ENCODE measurements around the gene RIPPLY3.

The RIPPLY3 gene, protein sequence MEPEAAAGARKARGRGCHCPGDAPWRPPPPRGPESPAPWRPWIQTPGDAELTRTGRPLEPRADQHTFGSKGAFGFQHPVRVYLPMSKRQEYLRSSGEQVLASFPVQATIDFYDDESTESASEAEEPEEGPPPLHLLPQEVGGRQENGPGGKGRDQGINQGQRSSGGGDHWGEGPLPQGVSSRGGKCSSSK

DNA sequence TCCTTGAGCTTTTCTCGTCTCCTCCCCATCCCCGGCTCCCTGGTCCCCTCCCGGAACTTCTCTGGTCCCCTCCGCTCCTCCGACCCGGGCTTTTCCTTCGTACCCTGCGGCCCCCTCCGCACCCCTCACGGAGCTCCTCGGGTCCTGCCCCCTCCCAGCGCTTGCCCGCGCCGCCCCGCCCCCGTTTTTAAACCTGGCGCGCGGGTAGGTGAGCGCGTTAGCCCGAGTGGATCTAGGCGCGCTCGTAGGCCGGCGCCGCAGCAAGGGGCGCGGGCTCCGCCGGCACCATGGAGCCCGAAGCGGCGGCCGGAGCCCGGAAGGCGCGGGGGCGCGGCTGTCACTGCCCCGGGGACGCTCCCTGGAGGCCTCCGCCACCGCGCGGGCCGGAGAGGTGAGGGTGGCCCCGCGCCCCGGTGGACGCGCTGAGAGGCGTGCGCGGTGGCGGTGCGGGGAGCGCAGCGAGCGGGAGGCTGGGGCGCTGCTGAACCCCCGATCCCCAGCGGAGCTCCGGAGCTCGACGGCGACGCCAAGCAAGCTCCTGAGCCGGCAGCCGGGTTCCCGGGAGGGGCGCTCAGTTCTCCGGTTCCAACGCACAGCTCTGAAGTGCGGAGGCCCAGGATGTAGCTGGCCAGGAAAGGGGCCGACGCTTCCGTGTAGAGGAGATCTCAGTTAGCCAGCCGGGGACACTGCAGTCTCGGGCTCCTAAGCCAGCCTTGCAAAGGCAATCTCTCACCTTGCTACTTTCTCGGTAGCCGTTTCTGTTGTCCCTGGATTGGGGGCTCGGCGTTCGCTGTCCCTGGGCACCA is at the start of gene RIPPLY3:
TSS of gene RIPPLY3 (plus strand) at position 217 of the 806 bp plus-strand sequence. CDS start at position 288, 71 bp downstream.
- DNase-seq (ENCODE audit: low read depth in 2 of 2) = no peak

DNA sequence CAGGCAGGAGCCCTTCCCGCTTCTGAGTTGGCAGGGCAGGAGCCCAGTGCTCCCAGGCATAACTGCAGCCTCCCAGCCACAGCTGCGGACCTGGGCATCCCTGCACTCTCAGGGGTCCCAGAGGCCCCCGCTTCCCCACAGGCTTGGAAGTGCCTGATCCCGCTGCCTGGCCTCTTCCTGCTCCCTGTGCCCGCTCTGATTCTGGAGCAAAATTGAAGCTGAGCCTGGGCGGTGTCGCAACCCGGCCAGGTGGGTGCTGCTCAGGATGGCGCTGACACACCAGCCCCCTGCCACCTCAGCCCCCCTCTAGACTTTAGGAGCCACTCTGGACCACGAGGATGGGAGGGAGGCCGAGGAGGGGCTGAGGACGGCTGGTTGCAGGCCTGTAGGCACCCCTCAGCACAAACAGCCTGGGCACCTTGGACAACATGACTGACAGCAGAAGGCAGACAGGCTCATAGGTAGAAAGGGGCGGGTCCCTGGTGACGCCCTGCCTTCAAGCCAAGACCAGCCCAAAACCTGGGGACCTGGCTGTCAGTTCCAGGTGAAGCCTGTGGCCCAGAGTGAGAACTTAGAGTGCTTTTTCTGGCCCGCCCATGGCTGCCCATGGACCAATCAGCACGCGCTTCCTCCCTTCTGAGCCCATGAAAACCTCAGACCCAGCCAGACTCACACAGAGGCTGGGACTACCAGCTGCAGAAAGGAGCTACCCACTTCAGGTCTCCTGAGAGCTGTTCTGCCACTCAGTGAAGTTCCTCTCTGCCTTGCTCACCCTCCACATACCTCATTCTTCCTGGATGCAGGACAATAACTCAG is 47.3 kb upstream of the RIPPLY3 start:
- no peak for DNase-seq (ENCODE audit: low read depth in 2 of 2)

DNA sequence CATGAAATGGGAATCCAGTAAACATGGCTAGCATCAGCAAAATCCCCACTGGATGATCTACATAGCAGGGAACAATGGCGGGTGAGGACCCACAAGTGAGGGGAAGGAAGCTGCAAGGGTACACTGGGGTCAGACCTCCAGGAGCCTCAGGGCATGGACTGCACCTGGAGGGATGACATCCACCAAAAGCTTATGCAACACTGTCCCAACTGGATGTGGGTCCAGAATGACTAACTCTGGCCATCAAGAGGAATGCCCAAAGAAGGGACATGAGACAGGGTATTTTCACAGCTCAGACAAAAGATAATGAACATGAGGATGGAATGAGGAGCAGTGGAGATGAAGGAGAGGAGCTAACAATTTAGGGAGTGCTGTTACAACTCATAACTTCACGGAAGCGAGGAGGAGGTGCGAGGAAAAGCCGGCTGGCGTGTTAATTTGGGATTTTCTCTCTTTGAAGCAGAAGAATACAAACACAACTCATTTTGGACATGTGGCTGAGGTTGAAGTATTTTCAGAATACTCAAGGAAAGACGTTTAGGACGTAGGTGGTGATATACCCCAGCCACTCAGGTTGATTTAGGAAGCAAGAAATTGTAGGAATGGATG is 45.7 kb upstream of the RIPPLY3 start:
- DNase-seq (ENCODE audit: low read depth in 2 of 2) = no peak

DNA sequence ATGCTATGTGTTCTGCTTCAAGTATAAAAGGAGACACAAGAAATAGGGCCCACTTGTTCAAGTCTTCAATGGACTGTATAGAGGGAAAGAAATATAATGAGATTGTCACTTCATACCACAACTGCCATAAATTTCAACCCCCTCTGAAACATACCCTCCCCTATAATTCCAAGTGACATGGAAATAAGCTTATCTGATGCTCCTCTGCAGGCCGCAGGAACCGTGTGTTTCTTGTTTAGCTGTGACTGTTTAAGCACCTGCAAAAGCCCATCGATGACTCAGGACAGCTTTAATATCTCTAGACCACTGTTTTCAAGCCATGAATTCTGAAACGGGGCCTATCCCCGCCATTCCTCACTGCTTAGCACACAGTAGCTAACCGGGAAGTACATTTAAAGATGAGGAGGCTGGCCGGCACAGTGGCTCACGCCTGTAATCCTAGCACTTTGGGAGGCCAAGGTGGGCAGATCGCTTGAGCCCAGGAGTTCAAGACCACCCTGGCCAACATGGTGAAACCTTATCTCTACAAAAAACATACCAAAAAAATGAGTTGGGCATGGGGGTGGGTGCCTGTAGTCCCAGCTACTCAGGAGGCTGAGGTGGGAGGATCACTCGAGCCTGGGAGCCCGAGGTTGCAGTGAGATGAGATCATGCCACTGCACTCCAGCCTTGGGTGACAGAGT is 44.3 kb upstream of the RIPPLY3 start:
- DNase-seq (ENCODE audit: low read depth in 2 of 2) = no peak

DNA sequence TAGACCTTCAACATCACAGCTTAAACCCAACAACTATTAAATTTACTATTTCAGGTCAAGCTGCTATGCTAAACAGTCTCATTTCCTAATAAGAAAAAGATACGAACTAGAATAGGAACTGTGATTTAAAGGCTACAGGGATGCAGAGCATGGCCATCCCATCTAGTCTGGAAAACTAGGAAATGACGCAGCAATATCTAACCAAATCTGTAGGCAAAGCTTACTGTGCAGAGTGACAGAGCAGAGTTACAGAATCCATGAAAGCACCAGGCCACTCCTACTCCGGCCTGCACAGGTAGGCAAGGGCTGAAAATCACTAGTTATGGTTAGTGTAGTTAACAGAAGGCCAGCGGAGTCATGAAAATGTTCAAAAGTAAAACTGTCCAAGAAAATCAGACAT is 42.1 kb upstream of the RIPPLY3 start:
- DNase-seq (ENCODE audit: low read depth in 2 of 2) = no peak

DNA sequence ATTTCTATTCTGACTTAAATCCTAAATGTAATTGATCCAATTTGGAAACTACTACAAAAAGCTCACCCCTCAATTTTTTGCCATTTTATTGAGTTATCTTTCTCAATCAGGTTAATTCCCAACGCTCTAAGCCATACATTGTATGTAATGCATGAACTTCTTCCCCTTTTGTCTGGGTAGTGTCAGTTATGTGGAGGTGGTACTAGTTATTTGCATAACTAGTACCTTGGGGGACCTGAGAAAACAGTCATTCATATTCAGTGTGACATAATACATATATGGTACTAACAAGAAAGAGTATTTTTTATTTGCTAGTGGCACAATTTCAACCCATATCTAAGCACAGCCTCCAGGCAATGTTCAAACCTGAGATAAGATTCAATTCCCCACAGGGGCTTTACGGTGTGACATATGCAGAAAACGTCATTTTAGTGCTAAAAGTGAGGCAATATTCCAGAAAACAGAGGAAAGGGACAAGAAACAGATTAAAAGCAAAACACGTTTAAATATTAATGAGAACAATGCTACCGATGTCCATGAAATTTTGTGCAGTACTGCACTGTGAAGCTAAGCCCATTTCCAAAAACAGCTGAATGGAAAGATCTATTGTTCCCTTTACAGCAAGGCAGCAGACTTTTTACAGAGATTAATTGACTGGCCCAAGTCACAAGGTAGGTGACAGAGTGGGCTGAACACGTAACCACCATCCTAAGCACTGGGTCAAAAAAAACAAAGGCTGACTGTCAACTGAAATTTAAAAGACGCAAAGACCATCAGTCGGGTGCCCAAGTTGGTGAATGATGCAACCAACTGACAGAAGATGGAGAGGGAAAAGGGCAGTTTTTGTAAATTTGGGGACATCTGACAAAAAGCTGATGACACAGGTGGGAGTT is 41.4 kb upstream of the RIPPLY3 start:
- no peak for DNase-seq (ENCODE audit: low read depth in 2 of 2)

DNA sequence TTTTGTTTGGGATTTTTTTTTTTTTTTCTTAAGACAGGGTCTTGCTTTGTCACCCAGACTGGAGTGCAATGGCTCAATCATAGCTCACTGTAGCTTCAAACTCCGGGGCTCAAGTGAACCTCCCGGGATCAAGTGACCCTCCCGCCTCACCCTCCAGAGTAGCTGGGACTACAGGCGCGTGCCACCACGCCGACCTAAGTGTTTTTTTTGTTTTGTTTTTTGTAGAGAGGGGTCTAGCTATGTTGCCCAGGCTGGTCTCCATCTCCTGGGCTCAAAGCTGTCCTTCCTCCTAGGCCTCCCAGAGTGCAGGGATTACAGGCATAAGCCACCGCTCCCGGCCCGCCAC is 40.8 kb upstream of the RIPPLY3 start:
- DNase-seq (ENCODE audit: low read depth in 2 of 2) = no peak

DNA sequence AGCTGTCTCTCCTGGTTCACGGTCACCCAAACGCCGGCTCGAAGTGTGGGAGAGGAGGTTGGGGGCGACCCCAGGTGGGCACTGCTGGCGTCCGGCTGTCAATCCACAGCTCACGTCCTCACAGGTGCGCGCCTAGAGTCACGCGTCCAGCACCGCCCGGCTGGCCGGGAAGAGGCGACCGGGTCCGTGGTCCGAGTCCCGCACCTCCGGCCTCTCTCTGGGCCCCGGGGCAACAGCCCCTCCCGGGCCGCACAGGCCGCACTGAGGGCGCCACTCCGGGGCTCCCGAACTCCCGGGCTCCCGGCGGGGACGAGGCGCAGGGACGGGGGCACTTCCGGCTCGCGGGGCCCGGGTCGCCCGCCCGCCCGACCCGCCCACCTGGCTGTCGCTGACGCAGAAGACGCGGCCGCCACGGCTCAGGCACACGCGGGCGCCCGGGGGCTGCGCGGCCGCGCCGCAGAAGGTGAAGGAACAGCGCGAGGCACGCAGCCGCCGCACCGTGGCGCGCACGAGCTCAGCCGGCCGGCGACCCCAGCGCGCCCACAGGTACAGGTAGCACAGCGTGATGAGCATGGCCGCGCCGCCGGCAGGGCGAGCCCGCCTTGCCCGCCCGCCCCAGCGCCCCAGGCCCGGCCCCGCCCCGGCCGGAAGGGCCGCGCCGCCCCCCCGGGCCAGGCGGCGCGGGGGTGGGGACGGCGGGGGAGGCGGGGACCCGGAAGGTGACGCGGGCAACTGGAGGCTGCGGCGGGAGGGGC is 40.3 kb upstream of the RIPPLY3 start, which contains the start of gene HLCS:
TSS of gene HLCS (minus strand) at position 604 of the 755 bp plus-strand sequence. CDS start at position 573, 31 bp downstream.
- peak; percentile 43 to 52 for DNase-seq (ENCODE audit: low read depth in 2 of 2)

DNA sequence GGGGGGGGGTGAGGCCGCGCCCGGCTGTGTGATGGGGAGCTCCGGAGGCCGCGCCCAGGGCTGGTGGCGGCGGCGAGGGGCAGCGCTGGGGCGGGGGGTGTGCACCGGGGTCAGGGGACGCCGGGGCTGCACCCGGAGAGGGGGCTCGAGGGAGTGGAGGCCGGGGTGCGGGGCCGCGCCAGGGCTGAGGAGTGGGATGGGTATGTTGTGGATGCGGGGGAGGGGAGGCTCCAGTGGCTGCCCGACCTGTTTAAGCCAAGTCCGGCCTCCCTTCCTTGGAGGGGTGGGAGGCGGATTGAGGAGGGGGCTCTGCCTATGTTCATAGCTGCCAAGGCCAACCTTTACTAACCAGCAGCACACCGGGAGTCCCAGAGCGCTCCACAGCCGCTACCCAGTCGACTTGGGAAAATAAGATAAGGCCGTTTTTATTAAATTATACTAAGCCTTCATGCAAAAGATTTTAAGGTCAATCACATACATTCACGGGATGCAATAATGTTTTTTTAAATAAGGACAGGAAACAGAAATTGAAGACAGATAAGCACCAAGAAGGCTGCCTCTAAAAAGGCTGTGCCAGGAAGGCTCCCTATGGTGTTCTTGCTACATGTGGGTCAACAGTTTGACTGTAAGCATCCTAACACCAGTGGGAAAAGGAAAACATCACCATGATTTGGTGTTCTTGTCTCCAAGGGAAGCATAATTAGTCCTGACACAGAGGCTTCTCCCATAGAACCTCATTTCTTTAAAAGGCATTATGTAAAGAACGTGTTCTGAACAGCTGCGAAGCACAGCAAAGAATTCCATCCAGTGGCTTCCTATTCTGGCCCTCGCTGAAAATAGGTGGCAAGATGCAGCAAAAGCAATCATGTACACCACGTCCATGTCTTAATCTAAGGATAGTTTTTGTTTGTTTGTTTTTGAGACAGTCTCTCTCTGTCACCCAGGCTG is 39.4 kb upstream of the RIPPLY3 start:
- DNase-seq (ENCODE audit: low read depth in 2 of 2) = peak in 1 of 2 donors; percentile 1

DNA sequence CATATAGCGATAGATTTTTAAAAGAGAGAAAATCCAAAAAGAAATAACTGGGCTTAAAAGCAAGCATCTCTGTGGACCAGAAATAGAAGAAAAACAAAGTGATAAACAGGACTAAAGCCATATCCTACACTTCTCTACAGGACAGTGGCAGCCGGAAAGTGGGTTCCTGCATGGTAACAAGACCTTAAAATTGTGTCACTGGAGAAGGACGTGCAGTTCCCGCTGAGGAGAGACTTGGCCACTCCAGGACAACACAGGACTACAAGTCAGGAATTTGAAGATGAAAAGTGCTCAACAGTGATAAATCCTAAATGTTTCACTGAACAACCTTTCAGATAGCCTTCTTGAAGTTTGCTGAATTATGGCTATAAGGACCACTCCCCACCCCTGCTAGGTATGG is 38.1 kb upstream of the RIPPLY3 start:
- DNase-seq (ENCODE audit: low read depth in 2 of 2) = no peak

DNA sequence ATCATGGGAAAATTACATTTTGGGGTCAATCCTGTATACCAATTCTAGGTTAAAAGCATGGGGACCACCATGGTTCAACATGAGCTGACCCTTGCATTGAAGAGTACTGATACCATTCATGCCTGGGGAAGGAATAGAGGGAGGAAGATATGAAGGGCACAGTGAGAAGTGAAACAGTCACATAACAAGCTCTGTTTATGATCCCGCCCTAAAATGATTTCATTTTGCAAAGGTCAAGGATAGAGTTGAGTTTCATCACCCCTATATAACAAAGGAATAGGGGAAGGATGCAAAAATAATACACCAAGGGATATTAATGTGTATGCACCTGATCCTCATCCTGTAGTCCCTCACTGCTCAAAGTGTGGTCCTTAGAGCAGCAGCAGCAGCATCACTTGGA is 37.5 kb upstream of the RIPPLY3 start:
- DNase-seq (ENCODE audit: low read depth in 2 of 2) = no peak

DNA sequence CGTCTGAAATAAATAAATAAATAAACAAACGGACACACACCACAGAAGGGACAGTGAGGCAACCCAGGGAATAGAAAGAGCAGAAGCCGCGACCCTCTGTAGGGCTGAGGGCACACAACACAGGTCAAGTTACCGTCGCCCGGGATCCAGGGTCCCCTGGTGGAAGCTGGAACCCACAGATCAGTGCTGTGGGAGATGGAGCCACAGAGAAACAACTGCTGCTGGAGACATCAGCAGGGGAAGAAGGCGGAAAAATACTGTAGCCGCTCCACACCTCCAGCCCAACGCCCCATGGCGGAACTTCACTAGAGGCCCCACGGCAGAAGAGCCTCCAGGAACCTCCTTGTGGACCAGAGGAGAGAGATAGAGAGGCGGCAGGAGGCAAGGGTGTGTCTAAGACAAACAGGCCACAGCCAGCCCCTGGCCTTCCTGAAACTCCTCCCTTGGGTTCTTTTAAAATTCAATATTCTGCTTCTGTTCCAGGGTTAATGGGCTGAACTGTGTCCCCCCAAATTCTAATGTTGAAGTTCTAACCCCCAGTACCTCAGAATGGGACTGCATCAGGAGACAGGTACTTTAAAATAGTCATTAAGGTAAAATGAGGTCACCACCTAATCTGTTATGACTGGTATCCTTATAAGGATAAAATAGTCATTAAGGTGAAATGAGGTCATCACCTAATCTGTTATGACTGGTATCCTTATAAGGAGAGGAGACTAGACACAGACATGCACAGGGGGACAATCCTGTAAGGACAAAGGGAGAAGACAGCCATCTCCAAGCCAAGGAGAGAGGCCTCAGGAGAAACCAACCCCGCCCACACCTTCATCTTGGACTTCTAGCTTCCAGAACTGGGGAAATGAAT is 32.3 kb upstream of the RIPPLY3 start:
- DNase-seq (ENCODE audit: low read depth in 2 of 2) = no peak

DNA sequence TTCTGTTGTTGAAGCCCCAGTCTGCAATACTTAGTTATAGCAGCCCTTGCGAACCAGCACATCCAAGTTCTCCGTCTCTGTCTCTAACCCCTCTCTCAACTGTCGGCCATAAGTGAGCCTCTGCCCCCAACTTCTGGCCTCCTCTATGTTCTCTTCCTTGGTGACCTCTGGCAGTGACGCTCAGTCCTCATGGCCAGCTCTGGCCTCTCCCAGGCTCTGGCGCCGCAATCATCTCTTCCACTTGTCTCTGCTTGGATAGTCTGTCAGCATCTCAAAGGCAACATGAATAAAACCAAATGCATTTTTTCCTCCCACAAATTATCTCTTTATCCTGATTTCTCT is 31.7 kb upstream of the RIPPLY3 start:
- DNase-seq (ENCODE audit: low read depth in 2 of 2) = no peak

DNA sequence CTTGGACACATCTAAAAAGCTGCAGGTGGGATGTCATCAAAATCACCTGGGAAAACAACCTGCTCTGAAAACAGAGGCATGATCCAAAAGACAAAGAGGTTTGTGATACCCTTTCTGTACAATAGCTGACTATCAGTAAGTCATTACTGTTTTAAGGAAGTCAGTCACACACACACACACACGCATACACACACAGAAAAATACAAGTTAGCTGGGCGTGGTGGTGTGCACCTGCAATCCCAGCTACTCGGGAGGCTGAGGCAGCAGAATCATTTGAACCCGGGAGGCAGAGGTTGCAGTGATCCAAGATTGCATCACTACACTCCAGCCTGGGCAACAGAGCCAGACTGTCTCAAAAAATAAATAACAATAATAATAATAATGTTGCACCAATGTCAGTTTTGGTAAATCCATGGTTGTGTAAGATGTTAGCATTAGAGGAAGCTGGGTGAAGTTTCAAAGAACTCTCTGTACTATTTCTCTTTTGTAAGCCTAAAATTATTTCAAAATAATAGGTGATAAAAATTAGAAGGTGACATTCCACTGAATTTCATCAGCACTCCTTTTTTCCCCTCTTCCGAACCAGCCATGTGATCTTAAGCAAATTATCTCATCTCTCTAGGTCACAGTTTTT is 30.2 kb upstream of the RIPPLY3 start:
- DNase-seq (ENCODE audit: low read depth in 2 of 2) = no peak

DNA sequence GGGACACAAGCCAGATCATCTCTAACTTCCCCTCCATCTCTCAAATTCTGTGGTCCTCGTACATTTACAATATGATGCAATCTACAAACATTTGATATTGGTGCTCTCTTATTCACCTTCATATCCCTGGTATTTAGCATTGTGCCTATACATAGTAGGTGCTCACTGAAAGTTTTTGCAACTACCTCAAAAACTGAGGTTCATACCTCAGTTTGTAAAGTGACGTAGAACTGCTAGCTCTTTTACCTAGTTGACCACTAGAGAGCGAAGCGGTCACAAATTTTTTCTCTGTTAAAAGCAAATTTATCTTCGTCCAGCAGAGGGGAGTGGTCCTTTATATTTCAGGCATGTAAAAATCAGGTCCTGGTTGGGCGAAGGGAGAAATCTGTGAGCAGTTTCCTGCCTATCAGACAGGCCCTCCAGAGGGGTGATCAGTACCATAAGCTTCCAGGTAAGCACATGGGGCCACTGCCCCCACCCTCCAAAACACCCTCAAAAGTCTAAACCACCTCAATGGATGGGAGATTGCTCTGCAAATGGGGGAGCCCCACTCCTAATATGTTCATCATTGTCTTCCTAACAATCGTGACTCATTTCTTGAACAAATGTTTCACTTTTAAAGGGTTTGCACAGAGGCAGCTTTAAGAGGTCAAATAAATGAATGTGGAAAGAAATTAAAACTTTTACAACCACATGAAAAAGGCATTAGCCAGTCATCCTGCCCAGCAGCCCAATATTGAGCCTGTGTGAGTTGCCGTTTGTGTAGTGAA is 29.4 kb upstream of the RIPPLY3 start:
- DNase-seq (ENCODE audit: low read depth in 2 of 2) = no peak

DNA sequence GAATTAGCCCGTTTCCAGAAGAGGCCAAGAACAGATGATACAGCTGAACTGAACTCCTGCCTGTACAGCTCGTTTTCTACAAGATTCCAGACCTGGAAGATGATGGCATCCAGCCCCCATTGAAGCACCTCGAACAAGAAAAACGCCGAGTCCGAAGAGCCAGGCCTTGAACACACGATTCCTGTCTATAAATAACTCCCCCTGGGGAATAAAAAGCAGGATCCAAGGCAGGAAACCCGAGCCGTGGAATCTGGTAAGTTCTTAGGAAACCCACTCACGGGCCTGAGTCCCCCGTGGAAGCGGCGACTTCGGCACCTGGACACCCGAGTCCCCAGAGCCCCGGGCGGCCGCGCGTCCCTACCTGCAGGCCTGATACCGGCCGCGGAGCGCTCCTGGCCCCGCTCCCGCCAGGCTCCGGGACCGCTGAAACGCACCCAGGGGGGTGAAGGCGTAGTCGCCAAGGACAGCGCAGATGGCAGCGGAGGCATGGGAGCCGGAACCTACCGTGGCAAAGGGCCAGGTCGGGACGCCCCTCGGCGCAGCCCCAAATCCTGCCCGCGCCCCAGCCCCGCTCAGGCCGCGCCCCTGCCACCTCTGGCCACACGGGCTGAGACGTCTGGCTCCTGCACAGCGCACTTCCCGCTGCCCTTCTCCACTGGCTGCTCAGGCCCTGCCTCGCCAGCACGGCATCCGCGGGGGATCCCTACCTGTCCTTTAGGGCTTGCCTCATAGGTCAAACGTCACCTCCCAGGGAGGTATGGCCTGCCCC is 26.0 kb upstream of the RIPPLY3 start:
- DNase-seq (ENCODE audit: low read depth in 2 of 2) = no peak
